Liver (tissue), 3 donors: ENCODE results near the gene PHLPP1.

Experiments used
- CTCF ChIP-seq: fragments of 150-350 bp; IDR thresholded peaks from 2 replicates; pipeline ENCODE4 v1.5.1; 2017; ENCODE audit warnings: improper control_type of control experiment, low read depth, low read length; ENCODE audit not compliant: missing input control
- EGR1 ChIP-seq, 2 donors: IDR thresholded peaks; 2 replicates each; pipeline ENCODE4 v1.6.1; 2016 to 2018; ENCODE audit warnings: antibody characterized with exemption in 2 of 2, low read depth in 2 of 2
- FOXA1 ChIP-seq: IDR thresholded peaks from 2 replicates; pipeline ENCODE4 v1.6.1; 2016; ENCODE audit warnings: antibody characterized with exemption
- FOXA2 ChIP-seq: IDR thresholded peaks from 2 replicates; pipeline ENCODE4 v1.6.1; 2016; ENCODE audit warnings: antibody characterized with exemption
- GABPA ChIP-seq, 2 donors: IDR thresholded peaks in 1 of 2; conservative IDR thresholded peaks in 1 of 2; 2 replicates each; pipeline ENCODE4 v1.6.1; 2016; ENCODE audit warnings: antibody characterized with exemption in 2 of 2, mild to moderate bottlenecking in 1 of 2, moderate library complexity in 1 of 2
- JUND ChIP-seq, 2 donors: IDR thresholded peaks; 2 replicates each; pipeline ENCODE4 v1.6.1; 2016; ENCODE audit warnings: antibody characterized with exemption in 2 of 2
- MAX ChIP-seq: IDR thresholded peaks from 2 replicates; pipeline ENCODE4 v1.6.1; 2016; ENCODE audit warnings: antibody characterized with exemption
- RAD21 ChIP-seq, 2 donors: IDR thresholded peaks; 2 replicates each; pipeline ENCODE4 v1.6.1; 2016; ENCODE audit warnings: antibody characterized with exemption in 2 of 2, mild to moderate bottlenecking in 2 of 2
- REST ChIP-seq: IDR thresholded peaks from 2 replicates; pipeline ENCODE4 v1.6.1; 2016; ENCODE audit warnings: antibody characterized with exemption, mild to moderate bottlenecking
- RXRA ChIP-seq, 2 donors: IDR thresholded peaks; 2 replicates each; pipeline ENCODE4 v1.6.1; 2017 to 2018; ENCODE audit warnings: antibody characterized with exemption in 2 of 2, mild to moderate bottlenecking in 1 of 2
- SP1 ChIP-seq: IDR thresholded peaks from 2 replicates; pipeline ENCODE4 v1.6.1; 2018; ENCODE audit warnings: antibody characterized with exemption, mild to moderate bottlenecking
- TAF1 ChIP-seq: conservative IDR thresholded peaks from 2 replicates; pipeline ENCODE4 v1.6.1; 2016; ENCODE audit warnings: antibody characterized with exemption, mild to moderate bottlenecking
- YY1 ChIP-seq: IDR thresholded peaks from 2 replicates; pipeline ENCODE4 v1.6.1; 2016; ENCODE audit warnings: antibody characterized with exemption, mild to moderate bottlenecking
- ZBTB33 ChIP-seq: IDR thresholded peaks from 2 replicates; pipeline ENCODE4 v1.6.1; 2016; ENCODE audit warnings: antibody characterized with exemption
- donor health status: healthy.
- donor health status: healthy.

GRCh38 chr18:62735387-62735786, 20.0 kb downstream of the PHLPP1 start:
- TF ChIP-seq MAX (no peak), CTCF (no peak), TAF1 (no peak), REST (no peak), JUND (IDR thresholded peaks at IDR 0.05) (no peak), GABPA (IDR thresholded peaks at IDR 0.05 in 1 of 2, conservative IDR thresholded peaks at IDR 0.05 in 1 of 2) (no peak), FOXA2 (no peak), FOXA1 (no peak), RAD21 (IDR thresholded peaks at IDR 0.05) (no peak), YY1 (no peak), EGR1 (IDR thresholded peaks at IDR 0.05; ENCODE audit: low read depth in 2 of 2) (no peak), SP1 (no peak), ZBTB33 (no peak), RXRA (IDR thresholded peaks at IDR 0.05) (no peak)
